Activated CD8-positive, alpha-beta memory T cell treated with anti-CD3 and anti-CD28 coated beads, Interleukin-2, amount 50 U/mL, for 24 hours (primary cell): Measurements from ENCODE around the gene ASB3.
"Not testable (repeated sequence)": the region's sequence is repeated elsewhere in the genome, so short reads cannot be mapped to it uniquely, and the experiment has no call there.

Source experiments
- DNase-seq: peaks from one replicate; pipeline ENCODE4 v3.0.0-alpha.2; 2020; ENCODE audit errors: extremely low read depth

Gene ASB3, protein sequence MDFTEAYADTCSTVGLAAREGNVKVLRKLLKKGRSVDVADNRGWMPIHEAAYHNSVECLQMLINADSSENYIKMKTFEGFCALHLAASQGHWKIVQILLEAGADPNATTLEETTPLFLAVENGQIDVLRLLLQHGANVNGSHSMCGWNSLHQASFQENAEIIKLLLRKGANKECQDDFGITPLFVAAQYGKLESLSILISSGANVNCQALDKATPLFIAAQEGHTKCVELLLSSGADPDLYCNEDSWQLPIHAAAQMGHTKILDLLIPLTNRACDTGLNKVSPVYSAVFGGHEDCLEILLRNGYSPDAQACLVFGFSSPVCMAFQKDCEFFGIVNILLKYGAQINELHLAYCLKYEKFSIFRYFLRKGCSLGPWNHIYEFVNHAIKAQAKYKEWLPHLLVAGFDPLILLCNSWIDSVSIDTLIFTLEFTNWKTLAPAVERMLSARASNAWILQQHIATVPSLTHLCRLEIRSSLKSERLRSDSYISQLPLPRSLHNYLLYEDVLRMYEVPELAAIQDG

DNA sequence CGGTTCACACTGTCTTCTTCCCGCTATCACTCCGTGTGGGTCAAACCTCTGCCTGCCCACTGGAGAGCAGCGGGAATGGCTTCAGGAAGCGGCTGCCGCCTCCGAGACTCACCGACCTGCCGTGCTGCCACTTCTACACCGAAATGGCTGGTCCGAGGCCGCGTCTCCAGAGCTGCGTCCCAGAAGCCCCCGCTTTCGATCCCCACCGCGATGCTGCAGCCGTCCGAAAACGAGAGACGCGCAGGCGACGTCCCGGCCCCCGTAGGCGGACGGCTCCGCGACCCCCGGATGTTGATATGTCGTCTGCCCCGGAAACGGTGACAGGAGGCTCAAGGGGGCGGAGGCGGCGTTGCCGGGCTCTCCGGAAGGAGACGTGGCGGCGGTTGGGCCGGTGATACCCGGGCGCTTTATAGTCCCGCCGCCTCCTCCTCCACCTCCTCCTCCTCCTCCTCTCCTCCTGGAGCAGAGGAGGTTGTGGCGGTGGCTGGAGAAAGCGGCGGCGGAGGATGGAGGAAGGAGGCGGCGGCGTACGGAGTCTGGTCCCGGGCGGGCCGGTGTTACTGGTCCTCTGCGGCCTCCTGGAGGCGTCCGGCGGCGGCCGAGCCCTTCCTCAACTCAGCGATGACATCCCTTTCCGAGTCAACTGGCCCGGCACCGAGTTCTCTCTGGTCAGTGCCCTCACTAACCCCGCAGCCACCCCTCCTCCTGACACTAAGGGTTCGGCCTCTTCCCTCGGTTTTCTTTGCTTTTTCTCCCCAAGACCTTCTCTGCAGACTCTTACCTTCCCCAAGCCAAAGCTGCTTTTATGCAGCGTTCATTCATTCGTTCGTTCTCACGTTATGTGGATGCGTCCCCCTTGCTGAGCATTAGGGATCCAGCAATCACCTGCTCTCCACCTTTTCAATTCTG is at the start of gene ASB3, which contains the start of gene ERLEC1:
TSS of gene ASB3 (minus strand) at position 249 of the 909 bp plus-strand sequence. CDS start 21,381 bp downstream, outside the sequence.
TSS of gene ERLEC1 (plus strand) at position 340 of the 909 bp plus-strand sequence. CDS start at position 507, 167 bp downstream.
- peak; percentile 82 for DNase-seq

DNA sequence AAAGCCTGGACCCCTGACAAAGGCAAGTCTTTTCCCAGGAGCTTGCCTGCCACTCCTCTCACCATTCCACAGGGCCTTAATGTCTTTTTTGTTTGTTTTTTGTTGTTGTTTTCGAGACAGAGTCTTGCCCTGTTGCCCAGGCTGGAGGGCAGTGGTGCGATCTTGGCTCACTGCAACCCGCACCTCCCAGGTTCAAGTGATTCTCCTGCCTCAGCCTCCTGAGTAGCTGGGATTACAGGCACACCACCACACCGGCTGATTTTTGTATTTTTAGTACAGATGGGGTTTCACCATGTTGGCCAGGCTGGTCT is 43.2 kb upstream of the ASB3 start:
- not testable (repeated sequence) for DNase-seq

DNA sequence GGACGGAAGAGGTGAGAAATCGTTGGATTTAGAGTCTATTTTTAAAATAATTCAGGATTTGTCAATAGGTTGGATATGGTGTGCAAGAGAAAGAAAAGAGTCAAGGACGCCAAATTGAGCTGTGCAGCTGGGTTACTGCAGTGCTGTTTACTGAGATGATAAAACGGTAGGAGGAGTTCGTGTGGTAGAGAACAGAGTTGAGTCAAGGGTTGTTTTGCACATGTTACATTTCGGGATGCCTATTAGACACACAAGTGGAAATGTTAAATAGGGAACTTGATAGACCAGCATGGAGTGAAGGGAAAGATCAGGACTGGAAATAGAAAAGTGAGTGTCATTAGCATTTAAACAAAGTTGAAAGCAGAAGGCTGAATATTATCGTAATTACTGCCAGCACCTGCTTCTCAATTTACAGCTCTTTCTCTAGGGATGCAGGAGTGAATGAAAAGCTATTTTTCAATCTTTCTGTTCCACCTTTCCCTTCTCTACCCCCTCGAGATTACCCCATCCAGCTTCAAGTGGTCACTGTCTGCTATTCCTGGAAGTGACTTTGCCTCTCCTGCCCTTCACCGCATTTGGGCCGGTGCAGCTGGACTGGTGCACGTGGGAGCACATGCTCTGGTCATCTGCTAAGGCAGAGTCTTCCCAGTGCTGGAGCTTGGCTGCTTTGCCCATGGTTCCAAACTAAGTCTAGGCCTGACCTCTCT is 42.7 kb upstream of the ASB3 start:
- DNase-seq: no peak

DNA sequence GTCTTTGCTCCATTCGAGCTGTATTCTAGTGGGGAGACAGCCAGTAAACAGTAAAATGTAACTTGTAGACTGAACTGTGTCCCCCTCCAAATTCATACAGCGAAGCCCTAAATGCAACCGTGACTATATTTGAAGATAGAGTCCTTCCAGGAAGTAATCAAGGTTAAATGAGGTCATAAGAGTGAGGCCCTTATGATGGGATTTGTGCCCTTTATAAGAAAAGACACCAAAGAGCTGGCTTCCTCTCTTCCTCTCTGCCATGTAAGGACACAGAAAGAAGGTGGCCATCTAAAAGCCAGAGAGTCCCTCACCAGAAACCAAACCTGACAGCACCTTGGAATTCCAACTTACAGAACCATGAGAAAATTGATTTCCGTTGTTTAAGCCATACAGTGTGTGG is 41.6 kb upstream of the ASB3 start:
- no peak for DNase-seq

DNA sequence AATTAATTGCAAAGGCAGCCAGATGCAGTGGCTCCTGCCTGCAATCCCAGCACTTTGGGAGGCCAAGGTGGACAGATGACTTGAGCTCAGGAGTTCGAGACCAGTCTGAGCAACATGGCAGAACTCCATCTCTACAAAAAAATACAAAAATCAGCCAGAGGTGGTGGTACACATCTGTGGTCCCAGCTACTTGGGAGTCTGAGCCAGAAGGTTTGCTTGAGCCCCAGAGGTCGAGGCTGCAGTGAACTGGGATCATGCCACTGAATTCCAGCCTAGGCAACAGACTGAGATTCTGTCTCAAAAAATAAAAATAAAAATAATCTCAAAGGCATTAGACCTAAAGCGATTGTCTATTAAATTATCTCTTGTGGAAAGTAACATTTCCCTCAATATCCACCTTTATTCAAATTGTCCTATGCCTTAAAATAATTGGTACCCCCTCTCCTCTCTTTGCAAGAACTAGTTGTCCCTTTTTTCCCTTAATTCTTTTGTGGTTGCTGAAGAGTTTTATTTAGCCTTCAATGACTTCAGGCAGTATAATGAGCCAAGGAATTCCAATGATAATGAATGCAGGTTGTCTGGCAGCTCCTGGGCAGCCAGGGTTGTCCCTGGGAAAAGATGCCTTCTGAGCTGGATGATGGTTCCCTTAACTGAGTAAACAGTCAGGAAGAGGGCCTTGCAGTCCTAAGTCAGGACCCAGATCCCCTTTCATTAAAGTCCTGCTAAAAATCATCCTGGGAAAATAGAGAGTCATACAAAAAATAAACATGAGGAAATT is 40.8 kb upstream of the ASB3 start:
- no peak for DNase-seq

DNA sequence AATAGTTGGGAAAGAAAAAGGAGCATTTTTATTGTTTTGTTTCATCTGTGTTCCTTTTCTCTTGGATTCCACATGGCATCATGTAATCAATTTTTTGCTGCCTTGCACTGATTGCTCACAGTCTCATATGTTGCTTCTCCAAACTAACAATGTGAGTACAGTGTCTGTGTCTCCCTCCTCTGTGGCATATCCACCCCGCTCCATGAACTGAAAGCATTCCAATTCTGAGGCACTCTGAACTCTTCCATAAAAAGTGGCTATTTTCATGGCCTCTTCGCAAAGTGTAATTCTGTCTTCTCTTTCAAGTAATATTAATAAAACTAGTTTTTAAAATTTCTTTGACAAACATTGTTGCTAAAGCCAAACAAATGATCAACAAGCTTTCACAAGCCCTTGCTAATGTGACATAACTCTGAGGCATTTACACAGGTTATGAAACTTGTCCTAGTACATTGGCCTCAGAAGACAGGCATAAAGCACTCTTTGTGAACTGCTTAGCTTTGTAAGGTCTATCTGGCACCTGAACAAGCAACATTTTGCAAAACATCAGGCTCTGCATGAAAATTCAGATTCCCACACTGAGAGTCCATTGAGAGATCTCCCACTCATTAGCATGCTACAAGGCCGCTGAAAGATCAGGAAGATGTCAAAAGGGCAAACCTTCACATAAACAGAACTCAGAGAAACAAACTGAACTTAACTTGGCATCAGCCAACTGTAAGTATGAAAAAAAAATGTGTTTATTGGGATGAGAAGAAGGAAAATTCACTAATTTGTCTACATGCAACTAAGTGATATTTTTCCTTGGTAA is 40.0 kb upstream of the ASB3 start:
- no peak for DNase-seq

DNA sequence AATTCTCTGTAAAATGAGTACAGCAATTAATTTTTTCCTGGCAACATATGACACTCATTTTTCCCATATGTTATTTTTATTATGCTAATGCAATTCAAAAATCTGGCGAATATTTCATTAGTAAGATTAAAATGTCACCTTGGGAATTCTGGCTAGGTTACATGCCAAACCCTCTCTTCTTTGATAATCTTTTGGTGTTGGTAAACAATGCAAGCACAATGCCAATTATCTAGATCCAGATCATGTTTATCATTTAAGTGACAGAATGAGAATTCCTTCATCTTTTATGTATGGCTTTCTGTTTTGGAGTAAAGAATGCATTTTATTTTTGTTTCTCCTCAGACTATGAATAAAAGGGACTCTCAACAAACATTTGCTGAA is 39.3 kb upstream of the ASB3 start:
- DNase-seq: no peak

- DNase-seq: not testable (repeated sequence)
These were observed 36.9 kb upstream of the ASB3 start for GRCh38 chr2:53823639-53824038.

DNA sequence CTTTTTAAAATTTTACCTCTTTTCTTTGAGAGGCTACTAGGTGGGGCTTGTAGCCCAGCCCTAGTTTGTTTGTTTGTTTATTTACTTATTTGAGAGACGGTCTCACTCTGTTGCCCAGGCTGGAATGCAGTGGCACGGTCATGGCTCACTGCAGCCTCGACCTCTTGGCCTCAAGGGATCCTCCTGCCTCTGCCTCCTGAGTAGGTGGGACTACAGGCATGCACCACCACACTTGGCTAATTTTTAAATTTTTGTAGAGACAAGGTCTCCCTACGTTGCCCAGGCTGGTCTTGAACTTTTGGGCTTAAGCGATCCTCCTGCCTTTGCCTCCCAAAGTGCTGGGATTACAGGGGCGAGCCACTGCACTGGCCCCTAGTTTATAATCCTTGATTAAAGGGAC is 35.1 kb upstream of the ASB3 start:
- no peak for DNase-seq

DNA sequence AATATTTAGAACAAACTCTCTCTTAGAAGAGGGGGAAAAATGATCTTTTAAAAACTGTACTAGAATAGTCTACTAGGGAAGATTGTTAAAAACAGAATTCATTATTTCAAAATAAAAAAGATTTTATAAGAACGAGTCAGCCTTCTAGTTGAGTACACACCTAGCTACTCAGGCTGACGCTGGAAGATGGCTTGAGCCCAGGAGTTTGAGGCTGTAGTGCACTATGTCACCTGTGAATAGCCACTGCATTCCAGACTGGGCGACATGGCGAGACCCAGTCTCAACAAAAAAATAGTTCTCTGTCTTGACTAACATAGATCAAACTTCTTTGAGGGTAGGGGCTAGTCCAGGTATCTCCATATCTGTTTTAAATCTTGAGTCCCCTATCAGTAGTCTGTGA is 34.0 kb upstream of the ASB3 start:
- no peak for DNase-seq

DNA sequence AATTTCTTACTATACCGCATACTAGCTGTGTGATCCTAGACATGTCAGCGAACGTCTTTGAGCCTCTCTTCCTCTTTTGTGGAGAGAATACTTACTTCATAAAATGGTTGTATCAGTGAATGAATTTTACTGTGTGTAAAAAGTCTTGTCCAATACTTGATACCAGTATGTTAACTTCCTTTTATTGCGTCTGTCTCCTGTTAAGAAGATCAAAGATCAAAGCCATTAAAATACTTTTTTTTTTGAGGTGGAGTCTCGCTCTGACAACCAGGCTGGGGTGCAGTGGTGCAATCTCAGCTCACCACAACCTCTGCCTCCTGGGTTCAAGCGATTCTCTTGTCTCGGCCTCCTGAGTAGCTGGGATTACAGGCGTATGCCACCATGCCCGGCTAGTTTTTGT is 33.3 kb upstream of the ASB3 start:
- DNase-seq: no peak

DNA sequence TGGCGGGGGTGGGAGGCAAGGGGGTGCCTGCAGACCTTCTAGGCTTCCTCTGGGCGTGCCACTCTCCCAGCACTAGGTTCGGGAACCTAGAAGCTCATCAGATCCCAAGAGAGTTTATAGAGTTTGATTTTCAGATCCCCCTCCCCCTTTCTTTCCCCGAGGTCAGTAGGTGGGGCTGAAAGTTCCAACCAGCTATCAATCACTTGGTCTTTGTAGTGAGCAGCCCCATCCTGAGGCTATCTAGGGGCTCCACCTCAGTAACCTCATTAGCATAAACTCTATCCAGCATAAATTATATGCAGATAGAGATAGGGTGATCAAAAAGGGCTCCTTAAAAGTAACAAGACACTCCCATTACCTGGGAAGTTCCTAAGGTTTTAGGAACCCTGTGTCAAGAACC is 32.9 kb upstream of the ASB3 start:
- no peak for DNase-seq

DNA sequence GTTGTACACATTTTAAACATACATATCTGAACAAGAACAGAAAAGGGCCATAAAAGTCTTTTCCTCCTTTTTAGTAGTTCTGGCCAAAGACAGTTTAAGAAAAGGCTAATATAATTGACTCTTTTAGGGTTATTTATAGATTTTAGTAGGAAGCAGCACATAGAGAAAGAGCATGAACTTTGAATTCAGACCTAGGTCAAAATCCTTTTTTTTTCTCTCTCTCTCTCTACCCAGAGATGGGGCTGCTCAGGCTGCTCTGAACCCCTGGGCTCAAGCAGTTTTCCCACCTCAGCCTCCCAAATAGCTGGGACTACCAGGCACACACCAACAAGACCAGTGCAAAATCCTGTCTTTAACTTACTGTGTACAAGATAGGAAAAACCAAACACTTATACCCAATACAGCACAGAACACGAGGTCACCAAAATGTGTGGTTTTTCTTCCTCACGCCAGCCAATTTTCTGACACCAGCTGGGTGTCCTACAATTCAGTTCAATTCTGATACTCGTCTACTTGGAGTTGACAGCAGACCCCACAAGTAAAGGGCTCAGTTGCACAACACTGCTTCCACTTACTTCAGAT is 32.2 kb upstream of the ASB3 start:
- DNase-seq: no peak

- DNase-seq: no peak
These were observed 26.4 kb upstream of the ASB3 start for GRCh38 chr2:53813151-53813550.

- DNase-seq: no peak
These were observed 24.8 kb upstream of the ASB3 start for GRCh38 chr2:53811601-53812000.

GRCh38 chr2:53802617-53803151 is 15.9 kb upstream of the ASB3 start:
- DNase-seq: no peak

- no peak for DNase-seq
These were observed 14.8 kb upstream of the ASB3 start for GRCh38 chr2:53801547-53801946.

DNA sequence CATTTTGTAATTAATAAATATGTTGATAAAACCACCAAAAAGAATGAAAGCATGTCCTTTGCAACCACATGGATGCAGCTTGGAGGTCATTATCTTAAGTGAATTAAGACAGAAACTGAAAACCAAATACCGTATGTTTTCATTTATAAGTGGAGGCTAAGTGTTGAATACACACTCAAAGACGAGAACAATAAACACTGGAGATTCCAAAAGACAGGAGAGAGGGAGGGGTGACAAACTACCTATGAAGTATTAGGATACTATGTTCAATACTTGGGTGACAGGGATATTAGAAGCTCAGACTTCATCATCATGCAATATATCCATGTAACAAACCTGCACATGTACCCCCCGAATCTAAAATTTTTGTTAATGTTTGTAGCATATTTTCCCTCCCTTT is 7.1 kb upstream of the ASB3 start:
- DNase-seq: no peak

DNA sequence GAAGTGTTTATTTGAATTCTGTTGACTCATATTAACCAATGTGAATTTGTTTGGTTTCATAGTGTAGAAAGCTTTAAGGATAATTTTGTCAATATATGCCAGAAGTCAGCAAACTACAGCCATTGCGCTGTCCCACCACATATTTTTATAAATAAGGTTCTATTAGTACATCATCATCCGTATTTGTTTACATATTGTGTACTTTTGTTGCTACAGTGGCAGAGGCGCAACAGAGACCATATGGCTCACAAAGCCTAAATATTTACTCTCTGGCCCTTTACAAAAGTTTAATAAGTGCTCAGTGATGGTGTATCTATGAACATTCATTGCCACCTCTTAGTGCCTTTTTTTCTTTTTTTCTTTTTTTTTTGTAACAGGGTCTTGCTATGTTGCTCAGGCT is 6.5 kb upstream of the ASB3 start:
- no peak for DNase-seq
